SK-N-MC (cell line): ENCODE data around the gene NBEA.

Experiments
- EZH2 ChIP-seq: fragments of 200-600 bp; sonication (generic); IDR thresholded peaks from one replicate; pipeline ENCODE4 v1.6.1; 2017; ENCODE audit warnings: antibody characterized with exemption
- POLR2AphosphoS5 ChIP-seq: IDR thresholded peaks from 2 replicates; pipeline ENCODE4 v1.6.1; 2012; ENCODE audit warnings: mild to moderate bottlenecking, low read depth, low read length, borderline replicate concordance

GRCh38 chr13:35659796-35660195, 717.7 kb downstream of the NBEA start:
- TF ChIP-seq POLR2AphosphoS5 (no peak), EZH2 (no peak)
